Activated T-helper 1 cell treated with Interleukin-2 at 50 U/mL for 16 hours (primary cell): ENCODE data around the gene SERPINB4.
"Not testable (repeated sequence)": the region's sequence is repeated elsewhere in the genome, so short reads cannot be mapped to it uniquely, and the experiment has no call there.

Experiments used
- DNase-seq: peaks from one replicate; pipeline ENCODE4 v3.0.0-alpha.2; 2020; ENCODE audit warnings: low read depth

SERPINB4 gene

GRCh38 chr18:63644142-63644541 lies at the start of gene SERPINB4:
TSS of gene SERPINB4 (minus strand) at chr18:63644256. CDS start at chr18:63643577, 679 bp downstream.
- DNase-seq = not testable (repeated sequence)

- DNase-seq = no peak
Measured at GRCh38 chr18:63689064-63689463, 45.0 kb upstream of the SERPINB4 start.

- DNase-seq = no peak
Measured at GRCh38 chr18:63686871-63687270, 42.8 kb upstream of the SERPINB4 start.

GRCh38 chr18:63684718-63685117 lies 40.7 kb upstream of the SERPINB4 start:
- no peak for DNase-seq

- no peak for DNase-seq
Measured at GRCh38 chr18:63683890-63684289, 39.8 kb upstream of the SERPINB4 start.

- DNase-seq = no peak
Measured at GRCh38 chr18:63683152-63683551, 39.1 kb upstream of the SERPINB4 start.

GRCh38 chr18:63681449-63682340 lies 37.6 kb upstream of the SERPINB4 start:
- DNase-seq = no peak

GRCh38 chr18:63679820-63680606 lies 36.0 kb upstream of the SERPINB4 start:
- no peak for DNase-seq

GRCh38 chr18:63677500-63678225 lies 33.6 kb upstream of the SERPINB4 start:
- no peak for DNase-seq

GRCh38 chr18:63676526-63677323 lies 32.7 kb upstream of the SERPINB4 start:
- DNase-seq = no peak

- no peak for DNase-seq
Measured at GRCh38 chr18:63664571-63664970, 20.5 kb upstream of the SERPINB4 start.

GRCh38 chr18:63661750-63662149 lies 17.7 kb upstream of the SERPINB4 start, which contains the start of gene SERPINB3:
TSS of gene SERPINB3 (minus strand) at chr18:63661893. CDS start at chr18:63661216, 677 bp downstream.
- DNase-seq = not testable (repeated sequence)

- DNase-seq = not testable (repeated sequence)
Measured at GRCh38 chr18:63658920-63659319, 14.9 kb upstream of the SERPINB4 start.

- not testable (repeated sequence) for DNase-seq
Measured at GRCh38 chr18:63650271-63650670, 6.2 kb upstream of the SERPINB4 start.

GRCh38 chr18:63648241-63648640 lies 4.2 kb upstream of the SERPINB4 start:
- DNase-seq = no peak

- DNase-seq = no peak
Measured at GRCh38 chr18:63646936-63647335, 2.9 kb upstream of the SERPINB4 start.

- not testable (repeated sequence) for DNase-seq
Measured at GRCh38 chr18:63644694-63645093, 638 bp upstream of the SERPINB4 start.

GRCh38 chr18:63642668-63643356 lies 1.2 kb downstream of the SERPINB4 start:
- DNase-seq = not testable (repeated sequence)

- not testable (repeated sequence) for DNase-seq
Measured at GRCh38 chr18:63641157-63641680, 2.8 kb downstream of the SERPINB4 start.

GRCh38 chr18:63637703-63638102 lies 6.4 kb downstream of the SERPINB4 start:
- no peak for DNase-seq
